H1 (cell line): ENCODE results near the gene HOXA10. TPM values are rescaled to one million over a fixed set of nuclear protein-coding genes. Genes with fewer than 3 reads are reported as not detected.

Experiments
- CTCF ChIA-PET: fragments of 300-600 bp; sonication (Branson Sonifier 250); formaldehyde crosslinking; loops from one replicate; lab custom pipeline; 2021; ENCODE audit not compliant: partially characterized antibody; lab: Charles Lee
- POLR2A ChIA-PET: fragments of 300-600 bp; sonication (Branson Sonifier 250); formaldehyde crosslinking; loops from one replicate; lab custom pipeline; 2021; ENCODE audit warnings: inconsistent platforms; ENCODE audit not compliant: partially characterized antibody; lab: Charles Lee
- DNase-seq, 2 experiments: peaks; one replicate each; pipeline versions ENCODE4 v3.0.0 to v3.0.0-alpha.2; 2010 to 2022; ENCODE audit warnings: low spot score in 2 of 2, low read depth in 1 of 2, mixed read lengths in 1 of 2
- FAIRE-seq: peaks from 2 replicates; lab custom pipeline; 2011; peaks lifted over from hg19 to GRCh38; lab: Jason Lieb, UNC
- H2AFZ ChIP-seq: 2 replicates; pipeline ENCODE4 v1.8.1; 2012; ENCODE audit warnings: low read length, inconsistent platforms
- H2AK5ac ChIP-seq: 2 replicates; pipeline ENCODE4 v1.6.1; 2013; ENCODE audit warnings: low read depth, low read length
- H2BK120ac ChIP-seq: replicated peaks from 2 replicates; pipeline ENCODE3; 2013; ENCODE audit warnings: low read depth, low read length, inconsistent platforms
- H2BK12ac ChIP-seq: 2 replicates; pipeline ENCODE4 v1.6.1; 2013; ENCODE audit warnings: low read depth, low read length
- H2BK15ac ChIP-seq: 2 replicates; pipeline ENCODE4 v1.6.1; 2013; ENCODE audit warnings: low read length
- H2BK20ac ChIP-seq: 2 replicates; pipeline ENCODE4 v1.6.1; 2013; ENCODE audit warnings: low read length
- H2BK5ac ChIP-seq: 2 replicates; pipeline ENCODE4 v1.6.1; 2013; ENCODE audit warnings: low read depth, low read length
- H3K14ac ChIP-seq: 2 replicates; pipeline ENCODE4 v1.6.1; 2013; ENCODE audit warnings: inconsistent platforms; ENCODE audit not compliant: insufficient read length
- H3K18ac ChIP-seq: 2 replicates; pipeline ENCODE4 v1.6.1; 2013; ENCODE audit warnings: low read length; ENCODE audit errors: extremely low read depth
- H3K23ac ChIP-seq: 2 replicates; pipeline ENCODE4 v1.6.1; 2013; ENCODE audit warnings: inconsistent platforms; ENCODE audit not compliant: insufficient read length
- H3K23me2 ChIP-seq: 2 replicates; pipeline ENCODE4 v1.6.1; 2013; ENCODE audit warnings: low read depth, low read length
- H3K27ac ChIP-seq: 2 replicates; pipeline ENCODE4 v1.6.1; 2011; ENCODE audit warnings: low read depth, low read length, inconsistent platforms
- H3K27me3 ChIP-seq, 4 experiments: replicated peaks in 1 of 4; 1 replicate in 1 of 4; 2 replicates in 3 of 4; pipeline versions ENCODE4 v1.6.1 to v1.8.1; 2011 to 2013; ENCODE audit warnings: low read length in 3 of 4, mild to moderate bottlenecking in 3 of 4, inconsistent platforms in 2 of 4, mixed read lengths in 2 of 4, moderate library complexity in 1 of 4; ENCODE audit not compliant: control insufficient read depth in 3 of 4, insufficient read depth in 3 of 4; ENCODE audit errors: extremely low read depth in 1 of 4
- H3K36me3 ChIP-seq, 4 experiments: 2 replicates each; pipeline versions ENCODE4 v1.6.1 to v1.8.1; 2011 to 2013; ENCODE audit warnings: mild to moderate bottlenecking in 4 of 4, low read length in 3 of 4, moderate library complexity in 2 of 4, control low read depth in 1 of 4, inconsistent platforms in 1 of 4; ENCODE audit not compliant: insufficient read depth in 4 of 4, control insufficient read depth in 2 of 4
- H3K4ac ChIP-seq: replicated peaks from 2 replicates; pipeline ENCODE3; 2013; ENCODE audit warnings: low read length, low read depth, mixed read lengths, inconsistent platforms; ENCODE audit not compliant: insufficient read length
- H3K4me1 ChIP-seq, 4 experiments: replicated peaks in 1 of 4; 1 replicate in 1 of 4; 2 replicates in 3 of 4; pipeline versions ENCODE4 v1.6.1 to v1.8.1; 2011 to 2013; ENCODE audit warnings: low read length in 3 of 4, inconsistent platforms in 2 of 4, mixed read lengths in 1 of 4; ENCODE audit not compliant: insufficient read depth in 4 of 4, control insufficient read depth in 3 of 4
- H3K4me2 ChIP-seq, 2 experiments: 2 replicates each; pipeline versions ENCODE4 v1.6.1 to v1.8.1; 2011 to 2013; ENCODE audit warnings: low read depth in 2 of 2, low read length in 2 of 2, control low read depth in 1 of 2, inconsistent platforms in 1 of 2, mild to moderate bottlenecking in 1 of 2; ENCODE audit not compliant: insufficient read depth in 1 of 2
- H3K4me3 ChIP-seq, 4 experiments: fragments of 200-600, 300-600 bp in 1 of 4; sonication (generic), shearing (Covaris generic), sonication (Bioruptor Twin) in 1 of 4; 2 replicates each; pipeline versions ENCODE4 v1.5.1 to v1.8.1; 2011 to 2016; ENCODE audit warnings: low read length in 4 of 4, low read depth in 3 of 4, control low read depth in 2 of 4, inconsistent platforms in 2 of 4, mild to moderate bottlenecking in 2 of 4, mixed read lengths in 1 of 4, moderate library complexity in 1 of 4; ENCODE audit not compliant: insufficient read depth in 2 of 4; ENCODE audit errors: extremely low read depth in 1 of 4
- H3K56ac ChIP-seq: replicated peaks from 2 replicates; pipeline ENCODE3; 2013; ENCODE audit warnings: low read depth, mild to moderate bottlenecking, mixed read lengths, low read length, inconsistent platforms; ENCODE audit not compliant: insufficient read length
- H3K79me1 ChIP-seq: 2 replicates; pipeline ENCODE4 v1.6.1; 2013; ENCODE audit warnings: low read depth, low read length, control low read depth
- H3K79me2 ChIP-seq, 2 experiments: 2 replicates each; pipeline versions ENCODE4 v1.6.1 to v1.8.1; 2012 to 2013; ENCODE audit warnings: low read length in 2 of 2, mild to moderate bottlenecking in 2 of 2, inconsistent platforms in 1 of 2; ENCODE audit not compliant: insufficient read depth in 2 of 2, control insufficient read depth in 1 of 2
- H3K9ac ChIP-seq, 4 experiments: replicated peaks in 1 of 4; 1 replicate in 1 of 4; 2 replicates in 3 of 4; pipeline versions ENCODE4 v1.6.1 to v1.8.1; 2011 to 2013; ENCODE audit warnings: low read depth in 3 of 4, low read length in 3 of 4, control low read depth in 2 of 4, mild to moderate bottlenecking in 2 of 4, moderate library complexity in 2 of 4, inconsistent platforms in 1 of 4; ENCODE audit errors: extremely low read depth in 1 of 4
- H3K9me3 ChIP-seq, 2 experiments: 2 replicates each; pipeline versions ENCODE4 v1.6.1 to v1.8.1; 2012 to 2013; ENCODE audit warnings: mild to moderate bottlenecking in 2 of 2, moderate library complexity in 2 of 2, control low read depth in 1 of 2, inconsistent platforms in 1 of 2, low read depth in 1 of 2, low read length in 1 of 2, mixed read lengths in 1 of 2; ENCODE audit not compliant: insufficient read depth in 2 of 2
- H4K20me1 ChIP-seq, 2 experiments: replicated peaks in 1 of 2; 2 replicates each; pipeline versions ENCODE3 to v1.8.1; 2011 to 2013; ENCODE audit warnings: inconsistent platforms in 2 of 2, low read length in 2 of 2, mild to moderate bottlenecking in 1 of 2; ENCODE audit not compliant: insufficient read depth in 2 of 2, control insufficient read depth in 1 of 2
- H4K5ac ChIP-seq: 2 replicates; pipeline ENCODE4 v1.6.1; 2013; ENCODE audit warnings: low read length, low read depth, mixed read lengths, inconsistent platforms; ENCODE audit not compliant: insufficient read length
- H4K8ac ChIP-seq: 2 replicates; pipeline ENCODE4 v1.8.0; 2013; ENCODE audit warnings: mild to moderate bottlenecking, moderate library complexity, low read length, inconsistent platforms; ENCODE audit not compliant: insufficient read depth; ENCODE audit errors: extremely low read depth
- H4K91ac ChIP-seq: replicated peaks from 2 replicates; pipeline ENCODE3; 2013; ENCODE audit warnings: low read length, mixed read lengths, inconsistent platforms; ENCODE audit not compliant: insufficient read length
- CBX8 ChIP-seq: fragments of 300-800, 300-1000 bp; sonication (generic); IDR thresholded peaks from 2 replicates; pipeline ENCODE4 v1.7.1; 2016; ENCODE audit warnings: low read depth, low read length, borderline replicate concordance
- EZH2 ChIP-seq: fragments of 200-600 bp; sonication (generic); IDR thresholded peaks from 2 replicates; pipeline ENCODE4 v1.7.1; 2012; ENCODE audit warnings: low read depth, mild to moderate bottlenecking, moderate library complexity, low read length, inconsistent platforms; ENCODE audit not compliant: severe bottlenecking
- KDM5A ChIP-seq: fragments of 200-600 bp; IDR thresholded peaks from 2 replicates; pipeline ENCODE4 v1.7.1; 2012; ENCODE audit warnings: mild to moderate bottlenecking, low read length, inconsistent platforms, mixed read lengths
- RAD21 ChIP-seq, 2 experiments: IDR thresholded peaks in 1 of 2; conservative IDR thresholded peaks in 1 of 2; 2 replicates each; pipeline ENCODE4 v1.6.1; 2011; ENCODE audit warnings: low read depth in 2 of 2, low read length in 2 of 2, improper control_type of control experiment in 1 of 2, inconsistent platforms in 1 of 2, mild to moderate bottlenecking in 1 of 2, moderate library complexity in 1 of 2
- SP2 ChIP-seq: IDR thresholded peaks from 2 replicates; pipeline ENCODE4 v1.6.1; 2012; ENCODE audit warnings: mild to moderate bottlenecking, low read length, inconsistent platforms
- SUZ12 ChIP-seq: fragments of 200-600 bp; sonication (generic); IDR thresholded peaks from 2 replicates; pipeline ENCODE4 v1.6.1; 2012; ENCODE audit warnings: mild to moderate bottlenecking, inconsistent platforms, low read length, moderate library complexity, mixed read lengths
- YY1 ChIP-seq: IDR thresholded peaks from 2 replicates; pipeline ENCODE4 v1.6.1; 2011; ENCODE audit warnings: low read depth, mild to moderate bottlenecking, low read length
- WGBS, 2 experiments: shearing (Covaris generic) in 1 of 2; methylation state at CpG; one replicate each; pipeline versions ENCODE4 v1.1.6 to v1.1.7; 2013 to 2015; ENCODE audit warnings: low lambda C conversion rate in 2 of 2, mixed read lengths in 2 of 2, inconsistent platforms in 1 of 2, low coverage in 1 of 2, missing lambda C conversion rate in 1 of 2; ENCODE audit not compliant: insufficient replicate concordance in 2 of 2, insufficient coverage in 1 of 2, insufficient read length in 1 of 2; ENCODE audit errors: extremely low coverage in 1 of 2, missing lambda C conversion rate in 1 of 2; 5-methylcytosine and 5-hydroxymethylcytosine counted together
- polyA plus RNA-seq, 7 experiments: library from polyadenylated mRNA; depleted of rRNA in 3 of 7; stranded (reverse) in 5 of 7; unstranded in 2 of 7; fragments of >200 nt in 5 of 7; fragments of 200-250 nt in 2 of 7; gene quantifications; 1 replicate in 5 of 7; 2 replicates in 1 of 7; 4 replicates in 1 of 7; pipeline versions ENCODE4 v1.2.1 to v1.2.3, GENCODE V29; 2011 to 2013; ENCODE audit warnings: missing spikeins in 2 of 7, mixed read lengths in 2 of 7
- total RNA-seq: library from RNA; stranded (reverse); fragmentation: NEBNext Ultra II Directional; extraction: Animal tissue kit (Norgen Biotek cat#: 25700); gene quantifications from 2 replicates; pipeline ENCODE4 v1.2.1, GENCODE V29; 2021

The HOXA10 gene
- total and polyA plus RNA-seq, 2 of the 8 experiments (the other 6 are each of a cell fraction or from before 2014, with no cell fraction given), result not detected

DNA sequence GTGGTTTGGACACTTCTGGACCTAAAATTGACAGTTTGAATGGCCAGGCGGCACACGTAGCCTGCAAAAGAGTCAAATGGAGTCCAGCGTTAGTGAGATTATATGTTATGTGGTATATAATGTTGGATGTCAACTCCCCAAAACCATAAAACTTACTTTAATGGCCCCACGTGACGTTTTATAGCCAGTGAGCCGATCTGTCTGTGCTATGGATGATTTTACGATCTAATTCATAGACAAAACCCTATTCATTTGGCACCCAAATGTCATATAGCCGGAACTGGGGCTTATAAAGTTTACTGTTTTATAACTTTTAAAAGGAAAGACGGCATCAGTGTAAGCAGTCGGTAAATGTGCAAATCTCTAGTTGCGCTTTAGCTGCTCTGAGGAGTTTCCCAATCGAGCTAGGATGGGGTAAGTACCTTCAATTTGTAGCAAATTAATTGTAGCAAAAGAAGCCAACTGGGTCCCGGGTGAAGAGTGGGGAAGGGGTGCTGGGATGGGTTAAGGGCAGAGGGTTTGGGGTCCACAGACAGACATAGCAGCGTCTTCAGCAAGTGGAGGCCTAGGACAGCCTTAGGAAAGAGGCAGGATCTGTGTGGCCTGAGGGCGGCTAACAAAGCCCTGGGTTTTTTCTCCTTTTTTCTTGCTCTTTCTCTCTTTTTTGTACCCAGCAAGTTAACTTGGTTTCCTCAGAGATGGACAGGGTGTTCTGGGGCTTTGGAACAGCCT is 33.8 kb downstream of the HOXA10 start:
- H2BK12ac ChIP-seq, result no peak overlapping the region
- no peak overlapping the region for H3K27ac ChIP-seq
- DNase-seq (peak in 1 of 2 experiments; percentile 32), FAIRE-seq (no peak)
- peaks cover 16 to 22% of the 10 kb centered on the region in 2 experiments for H4K20me1 ChIP-seq
- ChIA-PET POLR2A (no interaction called here), CTCF (interaction anchor here (0.9 to 12.5 kb wide), 11 partner anchors 10 to 1245 kb away, joined by 3 to 123 read pairs (median 4); partner anchors contain the start of gene HOXA1)
- no peak overlapping the region; the same call in 1 of the 2 replicates for H4K8ac ChIP-seq
- peaks cover 0 to 6% (median 0%) of the 10 kb centered on the region in 4 experiments; a peak in 1 of 8 replicates for H3K36me3 ChIP-seq
- no peak overlapping the region for H2BK15ac ChIP-seq
- H2AFZ ChIP-seq, result no peak overlapping the region
- peaks cover 97 to 100% (median 99%) of the 10 kb centered on the region in 4 experiments for H3K27me3 ChIP-seq
- H2BK120ac ChIP-seq, result no peak overlapping the region
- no peak overlapping the region for H4K91ac ChIP-seq
- H3K18ac ChIP-seq, result no peak overlapping the region
- no peak overlapping the region for H2BK20ac ChIP-seq
- H3K9me3 ChIP-seq, result no peaks in the 10 kb centered on the region
- H3K56ac ChIP-seq, result no peak overlapping the region
- H3K4ac ChIP-seq, result no peak overlapping the region
- H3K23me2 ChIP-seq, result peaks cover 9% of the 10 kb centered on the region
- H3K79me2 ChIP-seq, result no peaks in the 10 kb centered on the region
- no peaks in the 10 kb centered on the region for H3K79me1 ChIP-seq
- no peak for TF ChIP-seq RAD21 (IDR thresholded peaks at IDR 0.05 in 1 of 2, conservative IDR thresholded peaks at IDR 0.05 in 1 of 2; ENCODE audit: low read depth in 2 of 2, low read length in 2 of 2)
- TF ChIP-seq EZH2, result peak; percentile 80
- TF ChIP-seq SUZ12, result peak; percentile 70
- no peak; the same call in none of the 2 replicates for TF ChIP-seq CBX8
- TF ChIP-seq KDM5A, result no peak
- no peak for TF ChIP-seq SP2
- no peak for TF ChIP-seq YY1
- peaks cover 0 to 6% (median 3%) of the 10 kb centered on the region in 4 experiments; a peak in 4 of 7 replicates for H3K4me1 ChIP-seq
- H4K5ac ChIP-seq, result no peak overlapping the region
- H3K9ac ChIP-seq, result no peak overlapping the region
- H3K4me2 ChIP-seq, result no peak overlapping the region
- no peak overlapping the region for H2AK5ac ChIP-seq
- no peak overlapping the region for H2BK5ac ChIP-seq
- no peak overlapping the region for H3K23ac ChIP-seq
- H3K14ac ChIP-seq, result no peak overlapping the region
- H3K4me3 ChIP-seq, result peak overlapping the region in 1 of 4 experiments; percentile 47; a peak in 1 of 8 replicates
- 28% methylated on average over 15 of the region's 15 CpGs; no CpG with 5 or more reads in 1 of the 2 experiments for WGBS, 2 experiments
